Liver (tissue), 3 donors: ENCODE measurements around the gene TXNDC17.

Experiments
- CTCF ChIP-seq: fragments of 150-350 bp; IDR thresholded peaks from 2 replicates; pipeline ENCODE4 v1.5.1; 2017; ENCODE audit warnings: improper control_type of control experiment, low read depth, low read length; ENCODE audit not compliant: missing input control
- EGR1 ChIP-seq, 2 donors: IDR thresholded peaks; 2 replicates each; pipeline ENCODE4 v1.6.1; 2016 to 2018; ENCODE audit warnings: antibody characterized with exemption in 2 of 2, low read depth in 2 of 2
- RAD21 ChIP-seq, 2 donors: IDR thresholded peaks; 2 replicates each; pipeline ENCODE4 v1.6.1; 2016; ENCODE audit warnings: antibody characterized with exemption in 2 of 2, mild to moderate bottlenecking in 2 of 2
- REST ChIP-seq: IDR thresholded peaks from 2 replicates; pipeline ENCODE4 v1.6.1; 2016; ENCODE audit warnings: antibody characterized with exemption, mild to moderate bottlenecking
- TAF1 ChIP-seq: conservative IDR thresholded peaks from 2 replicates; pipeline ENCODE4 v1.6.1; 2016; ENCODE audit warnings: antibody characterized with exemption, mild to moderate bottlenecking
- ZBTB33 ChIP-seq: IDR thresholded peaks from 2 replicates; pipeline ENCODE4 v1.6.1; 2016; ENCODE audit warnings: antibody characterized with exemption
- donor health status: healthy.
- donor health status: healthy.

- TF ChIP-seq ZBTB33 (no peak), CTCF (no peak), EGR1 (IDR thresholded peaks at IDR 0.05; ENCODE audit: low read depth in 2 of 2) (no peak), RAD21 (IDR thresholded peaks at IDR 0.05) (no peak), TAF1 (no peak), REST (no peak)
Measured at GRCh38 chr17:6626616-6627015, 14.2 kb upstream of the TXNDC17 start.
